Measurements from ENCODE around the gene PTAR1.

GRCh38 chr9:69731348-69731747, 28.5 kb downstream of the PTAR1 start:
- TF ChIP-seq POLR2A (IDR thresholded peaks at IDR 0.05) (no peak), CTCF (IDR thresholded peaks at IDR 0.05) (no peak), POLR2AphosphoS5 (IDR thresholded peaks at IDR 0.05) (no peak)

Data from transverse colon (tissue), 4 donors.